ENCODE data around the gene TLE3.

GRCh38 chr15:70071799-70072198, 25.9 kb downstream of the TLE3 start:
- TF ChIP-seq, protein P1, sequence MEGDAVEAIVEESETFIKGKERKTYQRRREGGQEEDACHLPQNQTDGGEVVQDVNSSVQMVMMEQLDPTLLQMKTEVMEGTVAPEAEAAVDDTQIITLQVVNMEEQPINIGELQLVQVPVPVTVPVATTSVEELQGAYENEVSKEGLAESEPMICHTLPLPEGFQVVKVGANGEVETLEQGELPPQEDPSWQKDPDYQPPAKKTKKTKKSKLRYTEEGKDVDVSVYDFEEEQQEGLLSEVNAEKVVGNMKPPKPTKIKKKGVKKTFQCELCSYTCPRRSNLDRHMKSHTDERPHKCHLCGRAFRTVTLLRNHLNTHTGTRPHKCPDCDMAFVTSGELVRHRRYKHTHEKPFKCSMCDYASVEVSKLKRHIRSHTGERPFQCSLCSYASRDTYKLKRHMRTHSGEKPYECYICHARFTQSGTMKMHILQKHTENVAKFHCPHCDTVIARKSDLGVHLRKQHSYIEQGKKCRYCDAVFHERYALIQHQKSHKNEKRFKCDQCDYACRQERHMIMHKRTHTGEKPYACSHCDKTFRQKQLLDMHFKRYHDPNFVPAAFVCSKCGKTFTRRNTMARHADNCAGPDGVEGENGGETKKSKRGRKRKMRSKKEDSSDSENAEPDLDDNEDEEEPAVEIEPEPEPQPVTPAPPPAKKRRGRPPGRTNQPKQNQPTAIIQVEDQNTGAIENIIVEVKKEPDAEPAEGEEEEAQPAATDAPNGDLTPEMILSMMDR (conservative IDR thresholded peaks at IDR 0.05 in 1 of 2, IDR thresholded peaks at IDR 0.05 in 1 of 2; ENCODE audit: low read depth in 1 of 2, low read length in 2 of 2), result no peak
- TF ChIP-seq EZH2 (IDR thresholded peaks at IDR 0.05; ENCODE audit: low read length, missing control alignments), result no peak

All from fibroblast of lung (primary cell).